ENCODE measurements around the gene PLA2G4F. TPM values are rescaled to one million over a fixed set of nuclear protein-coding genes. Genes with fewer than 3 reads are reported as not detected.

PLA2G4F gene
- total RNA-seq, 1 experiment from 2014 or later: not detected

GRCh38 chr15:42140383-42141070, 15.9 kb downstream of the PLA2G4F start:
- Histone ChIP-seq H2BK20ac (ENCODE audit: low read depth, low read length, poor library complexity, severe bottlenecking) (no peak overlapping the region), H3K14ac (ENCODE audit: insufficient read depth, low read length) (no peak overlapping the region), H3K9ac (ENCODE audit: extremely low read depth, insufficient read length, low read length) (no peak overlapping the region), H4K5ac (ENCODE audit: insufficient read length, low read depth, low read length) (no peak overlapping the region), H2BK5ac (ENCODE audit: insufficient read length, low read length) (no peak overlapping the region), H3K27ac (ENCODE audit: insufficient read length, low read depth, low read length) (no peak overlapping the region), H3K18ac (ENCODE audit: insufficient read length, low read depth, low read length) (no peak overlapping the region), H3T11ph (ENCODE audit: low read length) (no peak overlapping the region), H3K23ac (ENCODE audit: insufficient read length, low read depth, low read length) (no peak overlapping the region), H3K9me3 (ENCODE audit: control insufficient read depth, low read depth, low read length) (no peaks in the 10 kb centered on the region), H4K8ac (replicated peaks; ENCODE audit: insufficient read length, low read depth, low read length) (no peak overlapping the region), H3K4me1 (ENCODE audit: insufficient read depth, low read length) (no peaks in the 10 kb centered on the region), H2BK15ac (ENCODE audit: low read depth, low read length) (no peak overlapping the region), H3K56ac (ENCODE audit: insufficient read length, low read depth, low read length) (no peak overlapping the region), H3K79me1 (ENCODE audit: insufficient read depth, low read depth, low read length, poor library complexity, severe bottlenecking) (no peaks in the 10 kb centered on the region), H2AFZ (ENCODE audit: low read length) (no peak overlapping the region), H3K23me2 (ENCODE audit: insufficient read length, low read depth, low read length, poor library complexity, severe bottlenecking) (no peaks in the 10 kb centered on the region), H4K91ac (ENCODE audit: insufficient read length, low read depth, low read length) (no peak overlapping the region), H2BK12ac (ENCODE audit: insufficient read length, low read depth, low read length) (no peak overlapping the region), H4K20me1 (ENCODE audit: control insufficient read depth, insufficient read depth, insufficient read length) (no peaks in the 10 kb centered on the region), H2AK5ac (ENCODE audit: insufficient read length, low read length) (no peak overlapping the region), H3K4ac (ENCODE audit: low read depth, low read length) (no peak overlapping the region), H3K27me3 (ENCODE audit: insufficient read depth, low read length) (no peaks in the 10 kb centered on the region), H3K4me2 (ENCODE audit: insufficient read depth, insufficient read length, low read length) (no peak overlapping the region), H3K79me2 (ENCODE audit: insufficient read depth, low read length) (no peaks in the 10 kb centered on the region), H2BK120ac (ENCODE audit: low read depth, low read length, poor library complexity, severe bottlenecking) (no peak overlapping the region)
- no CpG with 5 or more reads among the region's 8 CpGs for WGBS (ENCODE audit: extremely low coverage, insufficient read length, low lambda C conversion rate)
- no peak for DNase-seq
- Mint-ChIP-seq H3K36me3 (ENCODE audit: insufficient read depth in 1 of 3, low read depth in 3 of 3) (peaks cover 0 to 2% (median 0%) of the 10 kb centered on the region in 3 experiments; a peak in 1 of 7 replicates), H3K4me1 (no peaks in the 10 kb centered on the region; a peak in 1 of 4 replicates), H3K9me3 (peaks cover 9 to 11% of the 10 kb centered on the region in 2 experiments), H3K27me3 (ENCODE audit: low read depth) (peaks cover 5% of the 10 kb centered on the region; the same call in 1 of the 2 replicates), H3K4me3 (no peak overlapping the region), H3K27ac (no peak overlapping the region; a peak in 1 of 7 replicates)
- TF ChIP-seq CTCF (conservative IDR thresholded peaks at IDR 0.05): no peak
